Measurements from ENCODE around the gene ZCCHC17. TPM values are rescaled to one million over a fixed set of nuclear protein-coding genes. Genes with fewer than 3 reads are reported as not detected.

Gene ZCCHC17
- total RNA-seq, 1 experiment from 2014 or later = 26.8 TPM

GRCh38 chr1:31389616-31390015, 92.8 kb downstream of the ZCCHC17 start:
- H3K36me3 ChIP-seq (ENCODE audit: low read depth) = no peaks in the 10 kb centered on the region
- H3K4me3 ChIP-seq = no peak overlapping the region
- no peak for TF ChIP-seq EZH2 (IDR thresholded peaks at IDR 0.05; ENCODE audit: low read depth)
- TF ChIP-seq, protein P1, sequence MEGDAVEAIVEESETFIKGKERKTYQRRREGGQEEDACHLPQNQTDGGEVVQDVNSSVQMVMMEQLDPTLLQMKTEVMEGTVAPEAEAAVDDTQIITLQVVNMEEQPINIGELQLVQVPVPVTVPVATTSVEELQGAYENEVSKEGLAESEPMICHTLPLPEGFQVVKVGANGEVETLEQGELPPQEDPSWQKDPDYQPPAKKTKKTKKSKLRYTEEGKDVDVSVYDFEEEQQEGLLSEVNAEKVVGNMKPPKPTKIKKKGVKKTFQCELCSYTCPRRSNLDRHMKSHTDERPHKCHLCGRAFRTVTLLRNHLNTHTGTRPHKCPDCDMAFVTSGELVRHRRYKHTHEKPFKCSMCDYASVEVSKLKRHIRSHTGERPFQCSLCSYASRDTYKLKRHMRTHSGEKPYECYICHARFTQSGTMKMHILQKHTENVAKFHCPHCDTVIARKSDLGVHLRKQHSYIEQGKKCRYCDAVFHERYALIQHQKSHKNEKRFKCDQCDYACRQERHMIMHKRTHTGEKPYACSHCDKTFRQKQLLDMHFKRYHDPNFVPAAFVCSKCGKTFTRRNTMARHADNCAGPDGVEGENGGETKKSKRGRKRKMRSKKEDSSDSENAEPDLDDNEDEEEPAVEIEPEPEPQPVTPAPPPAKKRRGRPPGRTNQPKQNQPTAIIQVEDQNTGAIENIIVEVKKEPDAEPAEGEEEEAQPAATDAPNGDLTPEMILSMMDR (conservative IDR thresholded peaks at IDR 0.05) = no peak
- H3K9me2 ChIP-seq (ENCODE audit: insufficient read depth) = no peaks in the 10 kb centered on the region
- H2AFZ ChIP-seq = no peak overlapping the region
- no peaks in the 10 kb centered on the region for H3K79me2 ChIP-seq (ENCODE audit: low read depth)
- ChIA-PET POLR2A (ENCODE audit: unreplicated experiment) (interaction anchor here (0.7 kb wide), 1 partner anchor 1646 kb away, joined by 3 read pairs; no protein-coding TSS in a partner anchor), CTCF (interaction anchor here (0.6 kb wide), 2 partner anchors 9 to 227 kb away, joined by 3 to 7 read pairs; no protein-coding TSS in a partner anchor)
- peak overlapping the region; percentile 79 for H3K27ac ChIP-seq
- H3K27me3 ChIP-seq (ENCODE audit: insufficient read depth, low read depth) = no peaks in the 10 kb centered on the region
- H3F3A ChIP-seq (ENCODE audit: insufficient read depth, low read depth) = peaks cover 13% of the 10 kb centered on the region; the same call in 1 of the 2 replicates
- H3K9me3 ChIP-seq (ENCODE audit: insufficient read depth, low read depth) = no peaks in the 10 kb centered on the region
- H3K4me2 ChIP-seq = peak overlapping the region; percentile 70
- no peak for DNase-seq
- H3K4me1 ChIP-seq (replicated peaks; ENCODE audit: insufficient read depth) = peaks cover 20% of the 10 kb centered on the region
- H4K20me1 ChIP-seq (ENCODE audit: insufficient read depth) = no peaks in the 10 kb centered on the region
- no TSS peak for BruUV-seq (replicated peaks)
- intact Hi-C loops (cut with micrococcal nuclease; ENCODE audit: unreplicated experiment) = loop anchor here (1.0 kb wide), 1 partner anchor 82 kb away; no protein-coding TSS in a partner anchor

DNA sequence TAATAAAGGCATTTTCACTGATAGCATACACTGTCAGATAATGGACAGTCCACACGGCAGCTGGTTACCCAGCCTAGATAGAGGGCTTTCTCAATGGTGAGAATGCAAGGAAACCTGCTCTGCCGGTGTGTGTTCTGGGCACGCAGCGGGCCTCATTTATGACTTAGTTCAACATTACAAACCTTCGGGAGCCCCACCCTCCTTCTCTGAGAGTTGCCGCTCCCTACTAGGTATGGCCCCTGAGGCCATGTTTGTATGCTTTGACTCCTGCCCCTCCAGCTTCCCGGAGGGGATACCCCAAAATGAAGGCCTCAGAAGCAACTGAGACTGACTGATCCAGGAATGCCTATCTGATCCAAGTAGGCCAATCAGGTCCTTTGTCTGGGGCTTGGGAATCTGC, 93.2 kb downstream of the ZCCHC17 start:
- TF ChIP-seq, protein P1 (conservative IDR thresholded peaks at IDR 0.05) = no peak
- no peak for TF ChIP-seq EZH2 (IDR thresholded peaks at IDR 0.05; ENCODE audit: low read depth)
- no TSS peak for BruUV-seq (replicated peaks)
- Histone ChIP-seq H3K36me3 (ENCODE audit: low read depth) (no peaks in the 10 kb centered on the region), H2AFZ (no peak overlapping the region), H3K4me1 (replicated peaks; ENCODE audit: insufficient read depth) (peaks cover 20% of the 10 kb centered on the region), H3K4me3 (no peak overlapping the region), H4K20me1 (ENCODE audit: insufficient read depth) (no peaks in the 10 kb centered on the region), H3F3A (ENCODE audit: insufficient read depth, low read depth) (peaks cover 13% of the 10 kb centered on the region; the same call in 1 of the 2 replicates), H3K4me2 (peak overlapping the region; percentile 70), H3K27ac (peak overlapping the region; percentile 79), H3K9me3 (ENCODE audit: insufficient read depth, low read depth) (no peaks in the 10 kb centered on the region), H3K79me2 (ENCODE audit: low read depth) (no peaks in the 10 kb centered on the region), H3K9me2 (ENCODE audit: insufficient read depth) (no peaks in the 10 kb centered on the region), H3K27me3 (ENCODE audit: insufficient read depth, low read depth) (no peaks in the 10 kb centered on the region)
- ChIA-PET POLR2A (ENCODE audit: unreplicated experiment) (interaction anchor here (0.7 kb wide), 1 partner anchor 1646 kb away, joined by 3 read pairs; no protein-coding TSS in a partner anchor), CTCF (interaction anchor here (0.6 kb wide), 2 partner anchors 9 to 228 kb away, joined by 3 to 7 read pairs; no protein-coding TSS in a partner anchor)
- intact Hi-C loops (cut with micrococcal nuclease; ENCODE audit: unreplicated experiment) = loop anchor here (1.0 kb wide), 1 partner anchor 81 kb away; no protein-coding TSS in a partner anchor
- DNase-seq = peak; percentile 82 to 90

DNA sequence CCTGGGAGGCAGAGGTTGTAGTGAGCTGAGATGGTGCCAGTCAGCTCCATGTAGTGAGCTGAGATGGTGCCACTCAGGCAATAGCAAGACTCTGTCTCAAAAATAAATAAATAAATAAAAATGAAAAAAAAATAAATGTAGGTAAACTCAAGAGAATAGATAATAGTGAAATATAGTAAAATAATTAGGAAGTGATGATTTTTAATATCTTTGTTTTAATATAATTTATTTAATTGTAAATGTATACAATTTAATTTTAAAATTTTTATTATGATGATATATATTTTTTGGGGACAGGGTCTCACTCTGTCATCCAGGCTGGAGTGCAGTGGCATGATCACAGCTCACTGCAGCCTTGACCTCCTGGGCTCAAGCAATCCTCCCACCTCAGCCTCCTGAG, 96.6 kb downstream of the ZCCHC17 start:
- intact Hi-C loops (cut with micrococcal nuclease; ENCODE audit: unreplicated experiment) = no loop called here
- BruUV-seq (replicated peaks) = no TSS peak

More for the DNA sequence above, 96.6 kb downstream of the ZCCHC17 start:
- Histone ChIP-seq H3F3A (ENCODE audit: insufficient read depth, low read depth) (peaks cover 29% of the 10 kb centered on the region), H3K9me2 (ENCODE audit: insufficient read depth) (no peaks in the 10 kb centered on the region), H3K9me3 (ENCODE audit: insufficient read depth, low read depth) (no peaks in the 10 kb centered on the region), H3K79me2 (ENCODE audit: low read depth) (no peaks in the 10 kb centered on the region), H3K27ac (no peak overlapping the region), H3K27me3 (ENCODE audit: insufficient read depth, low read depth) (no peaks in the 10 kb centered on the region), H3K4me2 (no peak overlapping the region), H3K4me1 (replicated peaks; ENCODE audit: insufficient read depth) (peaks cover 34% of the 10 kb centered on the region), H3K36me3 (ENCODE audit: low read depth) (no peaks in the 10 kb centered on the region), H3K4me3 (no peak overlapping the region), H4K20me1 (ENCODE audit: insufficient read depth) (no peaks in the 10 kb centered on the region), H2AFZ (no peak overlapping the region)
- no peak for DNase-seq
- CTCF ChIA-PET = interaction anchor here (0.7 to 2.4 kb wide), 2 partner anchors 24 to 28 kb away, joined by 11 to 12 read pairs; no protein-coding TSS in a partner anchor
- POLR2A ChIA-PET (ENCODE audit: unreplicated experiment) = interaction anchor here (0.7 kb wide), 1 partner anchor 310 kb away, joined by 3 read pairs; no protein-coding TSS in a partner anchor
- no peak for TF ChIP-seq EZH2 (IDR thresholded peaks at IDR 0.05; ENCODE audit: low read depth)
- TF ChIP-seq, protein P1 (conservative IDR thresholded peaks at IDR 0.05) = no peak

All from PC-9 (cell line).